OCI-LY3 (cell line): ENCODE results near the gene SRP9.

Experiments used
- H2AFZ ChIP-seq: fragments of 200-600, 300-600 bp; shearing (Covaris generic); 2 replicates; pipeline ENCODE4 v1.6.0; 2014; ENCODE audit warnings: antibody characterized with exemption, low read depth, low read length
- H3K27ac ChIP-seq: fragments of 200-600, 300-600 bp; sonication (generic); 2 replicates; pipeline ENCODE4 v1.5.1; 2014; ENCODE audit warnings: mild to moderate bottlenecking, low read length, moderate library complexity, mixed read lengths
- H3K27me3 ChIP-seq: fragments of 200-600, 300-600 bp; sonication (generic); 2 replicates; pipeline ENCODE4 v1.6.1; 2014; ENCODE audit warnings: low read depth, low read length, mixed read lengths
- H3K36me3 ChIP-seq: fragments of 200-600, 300-600 bp; sonication (generic); replicated peaks from 2 replicates; pipeline ENCODE3; 2014; ENCODE audit warnings: low read depth, low read length, mixed read lengths
- H3K4me1 ChIP-seq: fragments of 300-600, 200-600 bp; sonication (generic); 2 replicates; pipeline ENCODE4 v1.6.1; 2014; ENCODE audit warnings: low read length, mixed read lengths
- H3K4me2 ChIP-seq: fragments of 200-600, 300-600 bp; sonication (generic); 2 replicates; pipeline ENCODE4 v1.6.1; 2014; ENCODE audit warnings: low read length, mixed read lengths
- H3K4me3 ChIP-seq: fragments of 300-600, 200-600 bp; sonication (generic); 2 replicates; pipeline ENCODE4 v1.5.1; 2014; ENCODE audit warnings: antibody characterized with exemption, mild to moderate bottlenecking, low read length, moderate library complexity
- H3K79me2 ChIP-seq: fragments of 300-600, 200-600 bp; shearing (Covaris generic); 2 replicates; pipeline ENCODE4 v1.6.1; 2014; ENCODE audit warnings: mild to moderate bottlenecking, low read length, mixed read lengths
- H3K9ac ChIP-seq: fragments of 300-600, 200-600 bp; shearing (Covaris generic); 2 replicates; pipeline ENCODE4 v1.6.0; 2014; ENCODE audit warnings: mild to moderate bottlenecking, low read length, moderate library complexity
- H3K9me3 ChIP-seq: fragments of 200-600, 300-600 bp; shearing (Covaris generic); 2 replicates; pipeline ENCODE4 v1.6.1; 2014; ENCODE audit warnings: low read length, mixed read lengths; ENCODE audit not compliant: insufficient read depth
- H4K20me1 ChIP-seq: fragments of 200-600, 300-600 bp; sonication (generic); 2 replicates; pipeline ENCODE4 v1.6.1; 2016; ENCODE audit warnings: low read length, mixed read lengths; ENCODE audit not compliant: insufficient read depth
- CTCF ChIP-seq: fragments of 200-600, 300-600 bp; sonication (generic); IDR thresholded peaks from 2 replicates; pipeline ENCODE4 v1.5.1; 2014; ENCODE audit warnings: antibody characterized with exemption, low read length, low read depth
- EZH2phosphoT487 ChIP-seq: fragments of 200-600 bp; shearing (Covaris generic); IDR thresholded peaks from 2 replicates; pipeline ENCODE4 v1.6.1; 2018; ENCODE audit warnings: antibody characterized with exemption, mixed run types, low read depth

SRP9 gene

GRCh38 chr1:225825078-225825477 is 47.5 kb downstream of the SRP9 start:
- Histone ChIP-seq H3K9ac (no peak overlapping the region), H3K4me2 (no peak overlapping the region), H2AFZ (no peak overlapping the region), H3K27ac (no peak overlapping the region), H3K36me3 (no peaks in the 10 kb centered on the region), H4K20me1 (no peaks in the 10 kb centered on the region), H3K4me1 (no peaks in the 10 kb centered on the region), H3K4me3 (no peak overlapping the region), H3K27me3 (no peaks in the 10 kb centered on the region), H3K9me3 (no peaks in the 10 kb centered on the region), H3K79me2 (no peaks in the 10 kb centered on the region)
- no peak for TF ChIP-seq CTCF
- TF ChIP-seq EZH2phosphoT487, result no peak

- H4K20me1 ChIP-seq, result no peaks in the 10 kb centered on the region
- no peaks in the 10 kb centered on the region for H3K4me1 ChIP-seq
- H3K4me3 ChIP-seq, result no peak overlapping the region
- TF ChIP-seq EZH2phosphoT487 (no peak), CTCF (no peak)
- no peaks in the 10 kb centered on the region for H3K27me3 ChIP-seq
- no peaks in the 10 kb centered on the region for H3K36me3 ChIP-seq
- no peak overlapping the region for H2AFZ ChIP-seq
- no peaks in the 10 kb centered on the region for H3K79me2 ChIP-seq
- H3K9ac ChIP-seq, result no peak overlapping the region
- H3K27ac ChIP-seq, result no peak overlapping the region
- no peak overlapping the region for H3K4me2 ChIP-seq
- no peaks in the 10 kb centered on the region for H3K9me3 ChIP-seq
Measured at GRCh38 chr1:225825607-225826007, 48.0 kb downstream of the SRP9 start.

- Histone ChIP-seq H3K27me3 (no peaks in the 10 kb centered on the region), H2AFZ (no peak overlapping the region), H4K20me1 (no peaks in the 10 kb centered on the region), H3K9ac (no peak overlapping the region), H3K4me2 (no peak overlapping the region), H3K79me2 (no peaks in the 10 kb centered on the region), H3K27ac (no peak overlapping the region), H3K9me3 (no peaks in the 10 kb centered on the region), H3K4me3 (no peak overlapping the region), H3K36me3 (no peaks in the 10 kb centered on the region), H3K4me1 (no peaks in the 10 kb centered on the region)
- TF ChIP-seq CTCF (no peak), EZH2phosphoT487 (no peak)
Measured at GRCh38 chr1:225827076-225827475, 49.5 kb downstream of the SRP9 start.

GRCh38 chr1:225828706-225829345 is 51.2 kb downstream of the SRP9 start:
- H3K27me3 ChIP-seq, result no peaks in the 10 kb centered on the region
- H3K9me3 ChIP-seq, result no peaks in the 10 kb centered on the region
- H3K9ac ChIP-seq, result no peak overlapping the region
- no peak overlapping the region for H3K4me2 ChIP-seq
- H3K4me1 ChIP-seq, result no peaks in the 10 kb centered on the region
- no peak overlapping the region for H3K4me3 ChIP-seq
- no peaks in the 10 kb centered on the region for H3K79me2 ChIP-seq
- no peak overlapping the region for H2AFZ ChIP-seq
- H4K20me1 ChIP-seq, result no peaks in the 10 kb centered on the region
- TF ChIP-seq EZH2phosphoT487, result no peak
- no peak for TF ChIP-seq CTCF
- H3K27ac ChIP-seq, result no peak overlapping the region
- H3K36me3 ChIP-seq, result no peaks in the 10 kb centered on the region
